Activated naive CD4-positive, alpha-beta T cell treated with anti-CD3 and anti-CD28 coated beads, Interleukin-2, amount 50 U/mL, for 16 hours (primary cell): Measurements from ENCODE around the gene SCMH1.
A peak's percentile ranks its signal among the peaks of the same experiment; 100 is the strongest.

ENCODE experiments used
- DNase-seq: peaks from one replicate; pipeline ENCODE4 v3.0.0-alpha.2; 2020

Gene SCMH1

GRCh38 chr1:41021526-41022308, 220.4 kb downstream of the SCMH1 start, which contains the start of gene SLFNL1:
TSS of gene SLFNL1 (minus strand) at chr1:41021725. CDS start at chr1:41020660, 1,065 bp downstream.
- DNase-seq: no peak

DNA sequence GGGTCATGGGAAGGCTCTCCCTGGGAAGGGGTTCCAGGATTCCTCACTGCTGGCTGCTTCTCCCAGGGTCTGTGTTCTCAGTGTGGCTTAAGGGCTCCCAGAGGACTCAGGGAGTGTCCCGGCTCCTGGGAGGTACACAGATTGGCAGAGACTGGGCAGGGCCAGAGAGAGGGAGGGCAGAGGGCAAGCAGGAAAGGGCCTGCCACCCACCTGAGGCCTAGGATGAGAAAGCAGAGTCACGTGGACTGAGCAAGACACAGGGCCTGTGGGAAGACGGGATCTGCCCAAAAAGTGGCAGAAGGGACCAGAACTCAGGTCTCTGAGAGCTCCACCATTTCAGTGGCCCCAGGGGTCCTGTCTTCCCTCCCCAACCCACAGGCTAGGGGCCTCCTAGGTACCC, 221.5 kb downstream of the SCMH1 start:
- DNase-seq: no peak

DNA sequence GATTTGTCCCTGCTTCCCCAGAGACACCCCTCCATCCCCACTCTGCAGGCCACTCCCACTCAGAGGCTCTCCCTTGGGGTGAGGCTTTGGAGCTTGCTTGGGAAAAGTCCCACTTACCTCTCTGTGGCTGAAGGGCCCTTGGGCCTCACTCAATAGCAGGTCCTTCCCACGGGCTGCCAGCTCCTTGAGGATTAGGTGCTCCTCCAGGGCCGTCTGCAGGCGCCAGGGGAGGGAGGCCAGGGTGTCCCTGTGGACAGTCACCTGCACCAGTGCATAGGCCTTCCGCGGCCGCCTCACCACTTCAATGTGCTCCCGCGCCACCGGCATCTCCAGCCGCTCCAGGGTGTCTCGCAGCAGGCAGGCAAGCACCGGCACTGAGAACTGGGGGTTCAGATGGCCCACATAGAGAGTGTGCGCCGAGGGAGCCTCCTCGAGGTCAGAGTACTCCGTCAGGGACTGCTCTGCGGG, 222.0 kb downstream of the SCMH1 start:
- DNase-seq: no peak

GRCh38 chr1:41019353-41019745, 222.8 kb downstream of the SCMH1 start:
- DNase-seq: no peak

GRCh38 chr1:41018018-41018410, 224.1 kb downstream of the SCMH1 start:
- DNase-seq: no peak

- no peak for DNase-seq
Measured at GRCh38 chr1:41017141-41018017, 224.7 kb downstream of the SCMH1 start.

- DNase-seq: no peak
Measured at GRCh38 chr1:41015897-41016470, 226.1 kb downstream of the SCMH1 start.

DNA sequence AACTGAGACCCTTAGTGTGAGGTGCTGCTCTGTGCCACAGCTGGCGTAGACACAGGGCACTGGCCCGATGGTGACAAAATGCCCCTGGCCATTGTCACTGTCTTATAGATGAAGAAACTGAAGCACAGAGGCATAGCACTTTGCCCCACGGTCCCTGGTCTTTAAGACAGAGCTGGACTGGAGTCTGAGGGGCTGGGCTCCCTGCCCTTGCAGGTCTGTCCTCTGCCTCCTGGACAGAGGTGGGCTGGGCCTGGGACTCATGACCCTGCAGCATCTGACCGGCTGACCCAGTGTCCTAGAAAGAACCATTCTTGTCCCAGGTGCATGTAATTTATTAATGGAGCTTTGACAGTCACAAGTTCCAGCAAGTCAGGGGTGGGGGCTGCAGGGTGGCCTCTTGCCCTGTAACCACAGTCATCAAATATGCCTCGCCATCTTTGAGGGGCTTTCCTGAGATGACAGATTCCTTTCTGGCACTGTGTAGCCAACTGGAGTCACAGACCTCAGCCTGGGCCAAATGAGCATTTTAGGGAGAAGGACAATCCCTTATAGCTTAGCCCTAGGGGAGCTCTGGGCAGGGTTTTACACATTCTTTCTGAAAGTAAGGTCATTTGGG, 226.7 kb downstream of the SCMH1 start:
- DNase-seq: no peak

DNA sequence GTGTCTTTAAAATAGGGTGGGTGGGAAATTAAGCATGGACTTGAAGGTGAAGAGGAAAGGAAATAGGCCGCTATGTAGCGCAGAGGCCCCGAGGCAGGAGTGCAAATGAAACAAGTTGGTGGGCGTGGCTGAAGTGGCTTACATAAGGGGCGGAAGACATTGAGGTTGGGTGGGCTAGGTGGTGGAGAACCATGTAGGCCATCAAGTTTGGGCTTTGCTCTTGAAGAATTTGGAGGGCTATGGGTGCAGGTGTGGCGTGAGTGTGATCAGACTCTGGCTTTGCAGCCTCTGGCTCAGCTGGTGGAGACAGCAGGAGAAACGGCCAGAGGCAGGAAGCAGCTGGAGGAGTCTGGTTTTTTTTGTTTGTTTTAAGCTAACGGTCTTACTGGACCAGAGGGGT, 227.2 kb downstream of the SCMH1 start:
- DNase-seq: no peak

- no peak for DNase-seq
Measured at GRCh38 chr1:41013796-41014195, 228.3 kb downstream of the SCMH1 start.

GRCh38 chr1:41013024-41013423, 229.1 kb downstream of the SCMH1 start:
- no peak for DNase-seq

DNA sequence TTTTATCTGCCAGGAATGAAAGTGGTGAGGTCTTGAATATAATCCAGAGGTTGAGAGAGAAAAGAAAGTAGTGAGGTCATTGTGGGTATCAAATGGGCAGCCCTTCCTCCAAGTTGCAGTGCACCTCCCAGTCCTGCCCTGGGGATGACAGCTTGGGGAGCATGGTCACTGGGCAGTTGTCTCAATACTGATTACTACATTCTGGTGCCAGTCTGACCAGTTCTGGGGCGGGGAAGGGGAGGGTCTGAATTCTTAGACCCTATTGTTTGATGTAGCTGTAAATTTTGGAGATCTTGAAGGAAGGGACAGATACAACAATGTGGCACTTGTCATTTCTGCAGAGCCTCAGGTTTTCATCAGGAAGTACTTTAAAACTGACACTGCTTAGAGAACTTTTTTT, 231.8 kb downstream of the SCMH1 start:
- no peak for DNase-seq

DNA sequence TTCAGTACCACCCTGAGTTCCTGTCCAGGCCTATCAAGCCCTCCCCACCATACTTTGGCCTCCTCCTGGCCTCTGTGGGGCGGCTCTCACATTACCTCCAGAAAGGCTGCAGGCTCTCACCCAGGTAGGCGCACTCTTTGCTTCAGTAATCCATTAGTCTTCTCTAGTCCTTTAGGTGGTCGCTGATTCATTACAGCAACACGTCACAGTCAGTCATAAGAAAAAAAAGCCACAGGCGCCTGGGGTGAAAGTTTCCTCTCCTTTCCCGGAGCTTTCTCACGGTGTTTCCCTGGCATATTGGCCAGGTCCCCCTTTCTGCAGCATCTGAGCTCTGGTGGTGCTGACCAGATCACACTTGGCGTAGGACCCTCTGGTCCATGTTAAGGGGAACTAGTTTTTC, 232.6 kb downstream of the SCMH1 start:
- no peak for DNase-seq

DNA sequence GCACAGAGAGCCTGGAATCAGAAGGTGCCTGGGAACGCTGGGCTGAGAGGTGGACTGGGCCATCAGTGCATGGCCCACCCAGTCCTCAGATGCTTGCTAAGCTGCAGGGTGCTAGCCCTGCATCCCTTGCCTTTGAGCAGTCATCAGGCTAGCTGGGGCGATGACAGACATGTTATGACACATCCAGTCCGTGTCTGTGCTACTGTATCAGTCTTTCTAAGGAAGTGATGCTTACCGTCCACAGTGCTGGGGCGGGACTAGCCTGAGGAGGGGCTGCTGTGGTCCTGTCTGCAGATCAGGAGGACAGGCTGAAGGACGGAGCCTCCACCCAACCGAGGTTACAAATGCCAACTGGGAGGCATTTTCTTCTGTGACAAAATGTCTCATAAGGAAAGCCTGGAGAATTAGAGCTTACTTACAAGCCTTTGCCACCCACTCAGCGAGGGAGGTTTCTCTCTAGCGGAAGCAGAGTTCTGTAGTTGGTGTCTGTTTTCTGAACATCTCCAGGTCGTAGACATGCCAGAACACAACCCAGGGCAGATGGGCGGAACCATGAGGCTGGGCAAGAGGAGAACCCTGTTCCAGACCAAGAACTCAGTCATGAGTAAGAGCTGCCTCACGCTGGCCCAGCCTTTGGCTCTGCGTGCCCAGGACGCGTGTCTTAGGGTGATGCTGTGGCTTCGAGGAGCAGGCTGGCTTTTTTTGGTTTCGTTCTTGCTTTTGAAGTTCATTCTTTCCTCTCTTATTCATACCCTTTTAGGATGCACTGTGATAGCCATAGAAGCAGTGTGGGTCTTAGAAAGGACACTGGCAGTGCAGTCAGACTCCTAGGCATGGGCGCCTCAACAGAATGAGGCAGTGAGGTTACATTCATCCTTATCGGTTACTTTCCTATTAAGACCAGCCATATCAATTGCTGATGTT, 234.9 kb downstream of the SCMH1 start:
- DNase-seq: no peak

- no peak for DNase-seq
Measured at GRCh38 chr1:41005876-41006275, 236.2 kb downstream of the SCMH1 start.

- peak; percentile 87 for DNase-seq
Measured at GRCh38 chr1:41003640-41004220, 238.4 kb downstream of the SCMH1 start.

DNA sequence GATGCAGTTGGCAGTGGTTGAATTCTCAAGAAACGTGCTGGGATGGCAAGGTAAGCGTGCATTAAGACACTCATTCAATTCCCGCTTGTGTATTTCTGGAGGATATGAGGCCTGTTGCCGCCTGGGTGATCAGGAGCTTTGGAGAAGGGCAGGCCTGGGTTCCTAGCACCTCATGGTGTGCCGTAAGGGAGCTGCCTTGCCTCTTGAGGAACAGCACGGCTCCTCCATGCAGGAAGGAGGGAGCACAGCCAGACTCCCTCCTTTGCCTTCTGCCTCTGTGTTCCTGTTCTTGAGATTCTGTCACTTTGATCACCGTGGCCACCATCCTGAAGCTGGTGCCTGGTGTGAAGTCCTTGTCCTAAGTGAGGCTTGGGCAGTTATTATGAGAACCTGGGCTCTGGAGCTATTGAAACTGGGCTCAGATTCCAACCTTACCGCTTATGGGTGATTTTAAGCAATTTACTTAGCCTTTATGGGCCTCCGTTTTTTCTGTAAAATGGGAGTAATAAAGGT, 238.9 kb downstream of the SCMH1 start:
- no peak for DNase-seq

DNA sequence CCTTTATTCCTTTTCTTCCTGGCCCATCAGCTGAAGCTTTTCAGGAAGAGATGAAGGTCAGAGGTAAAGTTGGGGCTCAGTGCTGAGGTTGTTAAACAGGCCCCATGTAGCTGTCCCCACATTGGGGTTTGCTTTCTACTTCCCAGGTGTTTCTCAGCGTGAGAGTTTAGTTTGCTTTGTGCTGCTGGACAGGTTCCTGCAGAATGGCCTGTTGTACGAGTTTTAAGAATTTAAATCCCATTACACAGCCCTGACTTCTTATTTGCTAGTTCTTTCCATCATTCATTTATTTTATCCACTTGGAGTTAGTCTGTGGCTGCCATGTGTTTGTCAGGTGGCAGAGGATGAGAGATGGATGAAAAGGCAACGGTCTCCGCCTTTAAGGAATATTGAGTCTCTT, 243.4 kb downstream of the SCMH1 start:
- no peak for DNase-seq

- no peak for DNase-seq
Measured at GRCh38 chr1:40997096-40997495, 245.0 kb downstream of the SCMH1 start.

DNA sequence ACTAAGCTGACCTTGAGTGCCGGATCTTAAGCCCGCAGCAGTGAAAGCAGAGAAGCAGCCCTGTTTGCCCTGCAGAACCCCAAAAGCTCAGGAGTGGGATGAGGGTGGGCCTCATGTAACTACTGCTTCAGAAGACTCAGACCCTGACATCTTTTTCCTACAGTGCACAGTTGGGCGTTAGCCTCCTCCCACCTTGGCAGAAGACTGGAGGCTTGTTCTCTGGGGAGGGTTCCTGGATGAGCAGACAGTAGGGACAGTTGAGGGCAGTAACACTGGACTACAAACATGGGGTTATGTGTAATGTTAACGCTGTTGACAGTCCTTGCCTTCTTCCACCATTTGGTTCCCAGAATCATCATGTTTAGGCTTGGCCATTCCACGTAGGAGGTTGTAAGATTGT, 253.0 kb downstream of the SCMH1 start:
- no peak for DNase-seq

DNA sequence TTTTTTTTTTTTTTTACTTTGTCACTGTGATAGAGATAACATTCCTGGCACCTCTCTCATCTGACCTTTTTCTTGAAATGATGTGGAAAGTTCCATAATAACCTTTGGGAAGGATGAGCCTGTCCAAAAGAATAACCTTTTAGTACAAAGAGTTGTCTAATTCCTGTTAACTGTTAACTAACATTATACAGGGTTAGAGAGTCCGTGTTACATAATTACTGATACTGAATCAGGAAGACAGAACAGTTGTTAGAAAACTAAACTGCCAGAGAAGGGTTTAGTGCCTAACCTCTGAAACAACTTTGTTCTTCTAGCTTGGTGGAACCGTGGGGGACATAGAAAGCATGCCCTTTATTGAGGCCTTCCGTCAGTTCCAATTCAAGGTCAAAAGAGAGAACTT, 253.8 kb downstream of the SCMH1 start:
- no peak for DNase-seq
